OCI-LY3 (cell line): ENCODE results near the gene PCDHB9.
"Not testable (repeated sequence)": the region's sequence is repeated elsewhere in the genome, so short reads cannot be mapped to it uniquely, and the experiment has no call there.

Experiments used
- EZH2phosphoT487 ChIP-seq: fragments of 200-600 bp; shearing (Covaris generic); IDR thresholded peaks from 2 replicates; pipeline ENCODE4 v1.6.1; 2018; ENCODE audit warnings: antibody characterized with exemption, mixed run types, low read depth
- TF ChIP-seq, protein P1 (sequence below): fragments of 200-600, 300-600 bp; sonication (generic); IDR thresholded peaks from 2 replicates; pipeline ENCODE4 v1.5.1; 2014; ENCODE audit warnings: antibody characterized with exemption, low read length, low read depth

DNA sequence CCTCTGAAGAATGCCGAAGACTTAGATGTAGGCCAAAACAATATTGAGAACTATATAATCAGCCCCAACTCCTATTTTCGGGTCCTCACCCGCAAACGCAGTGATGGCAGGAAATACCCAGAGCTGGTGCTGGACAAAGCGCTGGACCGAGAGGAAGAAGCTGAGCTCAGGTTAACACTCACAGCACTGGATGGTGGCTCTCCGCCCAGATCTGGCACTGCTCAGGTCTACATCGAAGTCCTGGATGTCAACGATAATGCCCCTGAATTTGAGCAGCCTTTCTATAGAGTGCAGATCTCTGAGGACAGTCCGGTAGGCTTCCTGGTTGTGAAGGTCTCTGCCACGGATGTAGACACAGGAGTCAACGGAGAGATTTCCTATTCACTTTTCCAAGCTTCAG is 27.6 kb downstream of the PCDHB9 start:
- TF ChIP-seq, protein P1, sequence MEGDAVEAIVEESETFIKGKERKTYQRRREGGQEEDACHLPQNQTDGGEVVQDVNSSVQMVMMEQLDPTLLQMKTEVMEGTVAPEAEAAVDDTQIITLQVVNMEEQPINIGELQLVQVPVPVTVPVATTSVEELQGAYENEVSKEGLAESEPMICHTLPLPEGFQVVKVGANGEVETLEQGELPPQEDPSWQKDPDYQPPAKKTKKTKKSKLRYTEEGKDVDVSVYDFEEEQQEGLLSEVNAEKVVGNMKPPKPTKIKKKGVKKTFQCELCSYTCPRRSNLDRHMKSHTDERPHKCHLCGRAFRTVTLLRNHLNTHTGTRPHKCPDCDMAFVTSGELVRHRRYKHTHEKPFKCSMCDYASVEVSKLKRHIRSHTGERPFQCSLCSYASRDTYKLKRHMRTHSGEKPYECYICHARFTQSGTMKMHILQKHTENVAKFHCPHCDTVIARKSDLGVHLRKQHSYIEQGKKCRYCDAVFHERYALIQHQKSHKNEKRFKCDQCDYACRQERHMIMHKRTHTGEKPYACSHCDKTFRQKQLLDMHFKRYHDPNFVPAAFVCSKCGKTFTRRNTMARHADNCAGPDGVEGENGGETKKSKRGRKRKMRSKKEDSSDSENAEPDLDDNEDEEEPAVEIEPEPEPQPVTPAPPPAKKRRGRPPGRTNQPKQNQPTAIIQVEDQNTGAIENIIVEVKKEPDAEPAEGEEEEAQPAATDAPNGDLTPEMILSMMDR = not testable (repeated sequence)
- TF ChIP-seq EZH2phosphoT487 = not testable (repeated sequence)
